ENCODE results near the gene LSM10.

Gene LSM10

GRCh38 chr1:36351227-36351977 lies 46.3 kb downstream of the LSM10 start:
- H3K36me3 ChIP-seq (ENCODE audit: insufficient read depth, low read length) = peaks cover 62% of the 10 kb centered on the region
- DNase-seq (no peak), ATAC-seq (ENCODE audit: insufficient read depth, low read depth) (no peak)
- no peaks in the 10 kb centered on the region for H3K4me1 ChIP-seq (ENCODE audit: insufficient read depth, low read length)
- no peak for TF ChIP-seq EZH2 (IDR thresholded peaks at IDR 0.05; ENCODE audit: borderline replicate concordance, low read depth, low read length, severe bottlenecking)
- TF ChIP-seq CTCF (IDR thresholded peaks at IDR 0.05; ENCODE audit: borderline replicate concordance, extremely low read depth, low read length, poor library complexity, severe bottlenecking) = no peak
- no peak overlapping the region for H3K9ac ChIP-seq (ENCODE audit: low read depth, low read length)
- H4K20me1 ChIP-seq (ENCODE audit: insufficient read depth, low read length) = no peaks in the 10 kb centered on the region; the same call in 1 of the 2 replicates
- H3K4me2 ChIP-seq (ENCODE audit: insufficient read depth, low read length) = no peak overlapping the region
- no peak overlapping the region for H3K27ac ChIP-seq (ENCODE audit: low read length)
- H3K79me2 ChIP-seq (ENCODE audit: insufficient read depth, low read length) = no peaks in the 10 kb centered on the region
- no peak overlapping the region for H3K4me3 ChIP-seq (ENCODE audit: low read depth in 1 of 2, low read length in 2 of 2)
- H3K27me3 ChIP-seq (ENCODE audit: insufficient read depth, low read length, poor library complexity) = no peaks in the 10 kb centered on the region
- H3K9me3 ChIP-seq (ENCODE audit: insufficient read depth, low read length, severe bottlenecking) = no peaks in the 10 kb centered on the region
- H2AFZ ChIP-seq (ENCODE audit: low read depth, low read length) = no peak overlapping the region

- H3K27me3 ChIP-seq (ENCODE audit: insufficient read depth, low read length, poor library complexity) = no peaks in the 10 kb centered on the region
- H3K4me1 ChIP-seq (ENCODE audit: insufficient read depth, low read length) = no peaks in the 10 kb centered on the region
- H3K9ac ChIP-seq (ENCODE audit: low read depth, low read length) = no peak overlapping the region
- H3K4me2 ChIP-seq (ENCODE audit: insufficient read depth, low read length) = no peak overlapping the region
- DNase-seq = peak; percentile 33
- no peaks in the 10 kb centered on the region for H3K9me3 ChIP-seq (ENCODE audit: insufficient read depth, low read length, severe bottlenecking)
- ATAC-seq (ENCODE audit: insufficient read depth, low read depth) = peak; percentile 64
- H3K79me2 ChIP-seq (ENCODE audit: insufficient read depth, low read length) = no peaks in the 10 kb centered on the region
- H3K36me3 ChIP-seq (ENCODE audit: insufficient read depth, low read length) = peaks cover 62% of the 10 kb centered on the region
- no peaks in the 10 kb centered on the region; the same call in 1 of the 2 replicates for H4K20me1 ChIP-seq (ENCODE audit: insufficient read depth, low read length)
- TF ChIP-seq CTCF (IDR thresholded peaks at IDR 0.05; ENCODE audit: borderline replicate concordance, extremely low read depth, low read length, poor library complexity, severe bottlenecking) (no peak), EZH2 (IDR thresholded peaks at IDR 0.05; ENCODE audit: borderline replicate concordance, low read depth, low read length, severe bottlenecking) (no peak)
- no peak overlapping the region for H3K27ac ChIP-seq (ENCODE audit: low read length)
- no peak overlapping the region for H2AFZ ChIP-seq (ENCODE audit: low read depth, low read length)
- no peak overlapping the region for H3K4me3 ChIP-seq (ENCODE audit: low read depth in 1 of 2, low read length in 2 of 2)
Observed at GRCh38 chr1:36350659-36351226, 47.0 kb downstream of the LSM10 start.

- TF ChIP-seq EZH2 (IDR thresholded peaks at IDR 0.05; ENCODE audit: borderline replicate concordance, low read depth, low read length, severe bottlenecking) = no peak
- no peak for TF ChIP-seq CTCF (IDR thresholded peaks at IDR 0.05; ENCODE audit: borderline replicate concordance, extremely low read depth, low read length, poor library complexity, severe bottlenecking)
- Histone ChIP-seq H2AFZ (ENCODE audit: low read depth, low read length) (no peak overlapping the region), H3K4me1 (ENCODE audit: insufficient read depth, low read length) (no peaks in the 10 kb centered on the region), H3K9me3 (ENCODE audit: insufficient read depth, low read length, severe bottlenecking) (no peaks in the 10 kb centered on the region), H4K20me1 (ENCODE audit: insufficient read depth, low read length) (no peaks in the 10 kb centered on the region), H3K9ac (ENCODE audit: low read depth, low read length) (no peak overlapping the region), H3K27ac (ENCODE audit: low read length) (no peak overlapping the region), H3K4me3 (ENCODE audit: low read depth in 1 of 2, low read length in 2 of 2) (no peak overlapping the region), H3K79me2 (ENCODE audit: insufficient read depth, low read length) (no peaks in the 10 kb centered on the region), H3K36me3 (ENCODE audit: insufficient read depth, low read length) (peaks cover 61% of the 10 kb centered on the region), H3K27me3 (ENCODE audit: insufficient read depth, low read length, poor library complexity) (no peaks in the 10 kb centered on the region), H3K4me2 (ENCODE audit: insufficient read depth, low read length) (no peak overlapping the region)
- ATAC-seq (ENCODE audit: insufficient read depth, low read depth) (no peak), DNase-seq (no peak)
Observed at GRCh38 chr1:36349839-36350238, 47.9 kb downstream of the LSM10 start.
